ENCODE data around the gene ART5. TPM values are rescaled to one million over a fixed set of nuclear protein-coding genes. Genes with fewer than 3 reads are reported as not detected.
A peak's percentile ranks its signal among the peaks of the same experiment; 100 is the strongest.

Gene ART5
- total RNA-seq, 1 experiment from 2014 or later, result not detected

DNA sequence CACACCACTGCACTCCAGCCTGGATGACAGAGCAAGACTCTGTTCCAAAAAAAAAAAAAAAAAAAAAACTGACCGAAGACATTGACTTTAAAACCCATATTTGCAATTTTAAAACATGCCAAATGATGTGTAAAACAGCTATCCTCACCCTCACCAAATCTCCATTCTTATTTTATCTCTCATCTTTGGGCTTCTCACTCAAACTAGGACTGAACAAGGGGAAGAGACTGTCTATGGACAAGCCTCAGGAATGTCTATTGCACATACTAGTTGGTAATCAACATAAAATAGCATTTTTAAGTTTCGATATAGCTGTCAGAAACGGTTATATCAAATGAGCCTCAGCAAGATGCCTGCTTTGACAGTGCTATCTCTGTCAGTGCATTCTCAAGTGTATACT, 37.3 kb upstream of the ART5 start:
- H3K9me2 ChIP-seq (replicated peaks; ENCODE audit: low read length), result no peaks in the 10 kb centered on the region
- no peak overlapping the region for H2AFZ ChIP-seq (ENCODE audit: low read length)
- intact Hi-C loops (cut with micrococcal nuclease), result no loop called here
- H3K9ac ChIP-seq (ENCODE audit: low read length), result no peak overlapping the region
- no TSS peak for BruUV-seq (replicated peaks)
- TF ChIP-seq EZH2phosphoT487 (IDR thresholded peaks at IDR 0.05; ENCODE audit: borderline replicate concordance, low read length), result no peak
- no peak for TF ChIP-seq EZH2 (IDR thresholded peaks at IDR 0.05; ENCODE audit: low read length, unreplicated experiment)
- TF ChIP-seq, protein P1, sequence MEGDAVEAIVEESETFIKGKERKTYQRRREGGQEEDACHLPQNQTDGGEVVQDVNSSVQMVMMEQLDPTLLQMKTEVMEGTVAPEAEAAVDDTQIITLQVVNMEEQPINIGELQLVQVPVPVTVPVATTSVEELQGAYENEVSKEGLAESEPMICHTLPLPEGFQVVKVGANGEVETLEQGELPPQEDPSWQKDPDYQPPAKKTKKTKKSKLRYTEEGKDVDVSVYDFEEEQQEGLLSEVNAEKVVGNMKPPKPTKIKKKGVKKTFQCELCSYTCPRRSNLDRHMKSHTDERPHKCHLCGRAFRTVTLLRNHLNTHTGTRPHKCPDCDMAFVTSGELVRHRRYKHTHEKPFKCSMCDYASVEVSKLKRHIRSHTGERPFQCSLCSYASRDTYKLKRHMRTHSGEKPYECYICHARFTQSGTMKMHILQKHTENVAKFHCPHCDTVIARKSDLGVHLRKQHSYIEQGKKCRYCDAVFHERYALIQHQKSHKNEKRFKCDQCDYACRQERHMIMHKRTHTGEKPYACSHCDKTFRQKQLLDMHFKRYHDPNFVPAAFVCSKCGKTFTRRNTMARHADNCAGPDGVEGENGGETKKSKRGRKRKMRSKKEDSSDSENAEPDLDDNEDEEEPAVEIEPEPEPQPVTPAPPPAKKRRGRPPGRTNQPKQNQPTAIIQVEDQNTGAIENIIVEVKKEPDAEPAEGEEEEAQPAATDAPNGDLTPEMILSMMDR (conservative IDR thresholded peaks at IDR 0.05; ENCODE audit: low read depth, low read length), result no peak
- H4K20me1 ChIP-seq (ENCODE audit: low read length), result 0 out of 2 replicates have a peak, but pooled peaks cover 4% of the 10 kb centered on the region
- no peaks in the 10 kb centered on the region for H3K27me3 ChIP-seq (ENCODE audit: low read length)
- no peaks in the 10 kb centered on the region for H3K79me2 ChIP-seq (ENCODE audit: low read length)
- DNase-seq (no peak), ATAC-seq (no peak)
- CTCF ChIA-PET, result no interaction called here
- peaks cover 17% of the 10 kb centered on the region for H3K4me1 ChIP-seq (ENCODE audit: insufficient read depth, low read length)
- H3K4me2 ChIP-seq (ENCODE audit: low read length), result no peak overlapping the region
- no peak overlapping the region for H3K4me3 ChIP-seq (ENCODE audit: low read length)
- POLR2A ChIA-PET (ENCODE audit: unreplicated experiment), result no interaction called here
- H3F3A ChIP-seq (ENCODE audit: low read length, unreplicated experiment), result no peaks in the 10 kb centered on the region
- H3K27ac ChIP-seq (ENCODE audit: low read length), result no peak overlapping the region
- peaks cover 74% of the 10 kb centered on the region for H3K36me3 ChIP-seq (ENCODE audit: low read depth, low read length)
- H3K9me3 ChIP-seq (ENCODE audit: low read length), result no peaks in the 10 kb centered on the region

DNA sequence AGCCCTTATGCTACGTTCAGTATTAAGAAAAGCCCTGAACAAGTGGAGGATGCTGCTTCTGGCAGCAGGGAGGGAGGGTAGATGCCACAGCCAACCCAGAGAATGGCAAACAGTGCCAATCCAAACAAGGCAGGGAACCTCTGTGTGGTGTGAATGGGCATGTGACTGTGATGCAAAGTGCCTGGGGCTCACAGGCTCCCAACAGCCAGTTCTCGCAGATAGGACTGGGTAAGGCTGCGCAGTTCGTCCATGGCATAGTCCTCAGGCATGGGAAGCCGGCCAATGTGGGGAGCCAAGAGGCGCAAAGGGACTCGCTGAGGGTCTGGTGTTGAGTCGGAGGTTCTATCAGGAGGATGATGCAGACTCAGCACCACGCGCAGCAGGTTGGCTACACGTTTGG, 34.2 kb upstream of the ART5 start:
- ATAC-seq, result no peak; the same call in 1 of the 2 replicates
- Histone ChIP-seq H3F3A (ENCODE audit: low read length, unreplicated experiment) (no peaks in the 10 kb centered on the region), H3K27ac (ENCODE audit: low read length) (no peak overlapping the region), H4K20me1 (ENCODE audit: low read length) (0 out of 2 replicates have a peak, but pooled peaks cover 4% of the 10 kb centered on the region), H3K27me3 (ENCODE audit: low read length) (no peaks in the 10 kb centered on the region), H3K9ac (ENCODE audit: low read length) (no peak overlapping the region), H3K4me1 (ENCODE audit: insufficient read depth, low read length) (peaks cover 21% of the 10 kb centered on the region), H3K9me2 (replicated peaks; ENCODE audit: low read length) (no peaks in the 10 kb centered on the region), H3K79me2 (ENCODE audit: low read length) (no peaks in the 10 kb centered on the region), H3K36me3 (ENCODE audit: low read depth, low read length) (peaks cover 60% of the 10 kb centered on the region), H3K4me3 (ENCODE audit: low read length) (no peak overlapping the region), H2AFZ (ENCODE audit: low read length) (no peak overlapping the region), H3K9me3 (ENCODE audit: low read length) (no peaks in the 10 kb centered on the region), H3K4me2 (ENCODE audit: low read length) (no peak overlapping the region)
- POLR2A ChIA-PET (ENCODE audit: unreplicated experiment), result no interaction called here
- DNase-seq, result no peak
- CTCF ChIA-PET, result no interaction called here
- intact Hi-C loops (cut with micrococcal nuclease), result no loop called here
- TF ChIP-seq EZH2phosphoT487 (IDR thresholded peaks at IDR 0.05; ENCODE audit: borderline replicate concordance, low read length), result no peak
- no peak for TF ChIP-seq EZH2 (IDR thresholded peaks at IDR 0.05; ENCODE audit: low read length, unreplicated experiment)
- TF ChIP-seq, protein P1 (conservative IDR thresholded peaks at IDR 0.05; ENCODE audit: low read depth, low read length), result no peak
- no TSS peak for BruUV-seq (replicated peaks)

DNA sequence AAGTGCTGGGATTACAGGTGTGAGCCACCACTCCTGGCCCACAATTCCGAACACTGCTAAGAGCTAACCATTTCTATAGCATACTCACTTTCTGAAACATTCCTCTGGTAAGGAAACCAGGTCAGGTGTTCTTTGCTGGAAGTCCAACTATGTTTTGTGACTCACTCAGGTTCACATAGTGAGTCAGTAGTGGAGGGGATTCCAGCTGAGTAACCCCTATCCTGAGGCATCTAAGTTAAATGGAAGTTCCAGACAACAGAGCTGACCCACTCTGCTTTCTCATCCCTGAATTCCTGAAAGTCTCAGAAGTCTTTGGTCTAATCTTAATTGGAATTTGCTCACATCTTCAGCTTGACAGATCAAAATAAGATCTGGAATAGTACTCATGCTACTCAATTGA, 32.4 kb upstream of the ART5 start:
- intact Hi-C loops (cut with micrococcal nuclease), result no loop called here
- Histone ChIP-seq H3F3A (ENCODE audit: low read length, unreplicated experiment) (no peaks in the 10 kb centered on the region), H3K9ac (ENCODE audit: low read length) (no peak overlapping the region), H3K4me1 (ENCODE audit: insufficient read depth, low read length) (peaks cover 21% of the 10 kb centered on the region), H3K4me3 (ENCODE audit: low read length) (no peak overlapping the region), H3K4me2 (ENCODE audit: low read length) (peak overlapping the region; percentile 31), H2AFZ (ENCODE audit: low read length) (no peak overlapping the region), H3K36me3 (ENCODE audit: low read depth, low read length) (peaks cover 47% of the 10 kb centered on the region), H4K20me1 (ENCODE audit: low read length) (0 out of 2 replicates have a peak, but pooled peaks cover 4% of the 10 kb centered on the region), H3K27ac (ENCODE audit: low read length) (peak overlapping the region; percentile 37), H3K79me2 (ENCODE audit: low read length) (no peaks in the 10 kb centered on the region), H3K9me3 (ENCODE audit: low read length) (no peaks in the 10 kb centered on the region), H3K9me2 (replicated peaks; ENCODE audit: low read length) (no peaks in the 10 kb centered on the region), H3K27me3 (ENCODE audit: low read length) (no peaks in the 10 kb centered on the region)
- no TSS peak for BruUV-seq (replicated peaks)
- ChIA-PET POLR2A (ENCODE audit: unreplicated experiment) (no interaction called here), CTCF (no interaction called here)
- TF ChIP-seq EZH2phosphoT487 (IDR thresholded peaks at IDR 0.05; ENCODE audit: borderline replicate concordance, low read length), result no peak
- DNase-seq (peak; percentile 89), ATAC-seq (peak; percentile 94)

Measured in PC-3 (cell line).